GM12878 (cell line): ENCODE measurements around the gene NID1. TPM values are rescaled to one million over a fixed set of nuclear protein-coding genes. Genes with fewer than 3 reads are reported as not detected.

ENCODE experiments used
- ATAC-seq: fragments of 200-7000 bp; cut with Tn5 transposase; 3 replicates; pipeline ENCODE4 v1.9.1; 2020; ENCODE audit warnings: mild to moderate bottlenecking, moderate library complexity
- BruUV-seq: library from RNA; stranded (reverse); fragments of 400-500 nt; replicated peaks from 2 replicates; lab custom pipeline; 2021; lab: Mats Ljungman, UMichigan
- CTCF ChIA-PET: fragments of 300-600 bp; sonication (Branson Sonifier 250); formaldehyde crosslinking; extraction: SDS; loops from one replicate; lab custom pipeline; 2021; ENCODE audit warnings: inconsistent platforms; lab: Yijun Ruan, JAX
- POLR2A ChIA-PET: fragments of 350-600 bp; formaldehyde crosslinking; extraction: SDS; loops from one replicate; lab custom pipeline; 2021; ENCODE audit warnings: inconsistent platforms; lab: Charles Lee
- RAD21 ChIA-PET: fragments of 300-600 bp; sonication (Branson Sonifier 250); formaldehyde crosslinking; loops from one replicate; lab custom pipeline; 2023; ENCODE audit warnings: antibody characterized with exemption; ENCODE audit not compliant: unreplicated experiment; lab: Charles Lee
- SMC1A ChIA-PET: fragments of 300-600 bp; sonication (Branson Sonifier 250); formaldehyde crosslinking; loops from one replicate; lab custom pipeline; 2023; ENCODE audit not compliant: unreplicated experiment, uncharacterized antibody; lab: Charles Lee
- DNase-seq: peaks from one replicate; pipeline ENCODE4 v3.0.0-alpha.2; 2011; ENCODE audit warnings: low read depth, low spot score
- FAIRE-seq: peaks from 3 replicates; lab custom pipeline; 2011; peaks lifted over from hg19 to GRCh38; lab: Jason Lieb, UNC
- H2AFZ ChIP-seq: 2 replicates; pipeline ENCODE4 v1.6.0; 2011; ENCODE audit warnings: low read depth, low read length, control low read depth; ENCODE audit not compliant: control insufficient read depth
- H3K27ac ChIP-seq: 2 replicates; pipeline ENCODE4 v1.5.1; 2011; ENCODE audit warnings: control low read depth; ENCODE audit not compliant: control insufficient read depth, insufficient read depth
- H3K27me3 ChIP-seq, 2 experiments: replicated peaks in 1 of 2; 2 replicates each; pipeline versions ENCODE4 v1.6.0 to v1.6.1; 2011; ENCODE audit warnings: low read length in 1 of 2; ENCODE audit not compliant: control insufficient read depth in 2 of 2, insufficient read depth in 2 of 2
- H3K36me3 ChIP-seq, 2 experiments: 2 replicates each; pipeline ENCODE4 v1.5.1; 2011; ENCODE audit warnings: low read length in 1 of 2; ENCODE audit not compliant: control insufficient read depth in 2 of 2, insufficient read depth in 2 of 2
- H3K4me1 ChIP-seq: 2 replicates; pipeline ENCODE4 v1.6.1; 2011; ENCODE audit warnings: mild to moderate bottlenecking, low read length, moderate library complexity, mixed read lengths; ENCODE audit not compliant: control insufficient read depth, insufficient read depth
- H3K4me2 ChIP-seq: 2 replicates; pipeline ENCODE4 v1.6.0; 2011; ENCODE audit warnings: control low read depth; ENCODE audit not compliant: control insufficient read depth, insufficient read depth
- H3K4me3 ChIP-seq: fragments of 200-600 bp; sonication (generic); 2 replicates; pipeline ENCODE4 v1.5.1; 2016
- H3K79me2 ChIP-seq: 2 replicates; pipeline ENCODE4 v1.6.0; 2011; ENCODE audit warnings: low read length; ENCODE audit not compliant: control insufficient read depth, insufficient read depth
- H3K9ac ChIP-seq: 2 replicates; pipeline ENCODE4 v1.8.0; 2011; ENCODE audit warnings: low read length, control low read depth, mixed read lengths; ENCODE audit not compliant: control insufficient read depth, insufficient read depth
- H3K9me3 ChIP-seq: replicated peaks from 3 replicates; pipeline ENCODE4 v1.5.1; 2011; ENCODE audit warnings: mild to moderate bottlenecking, low read length; ENCODE audit not compliant: control insufficient read depth, insufficient read depth
- H4K20me1 ChIP-seq: 2 replicates; pipeline ENCODE4 v1.6.0; 2011; ENCODE audit not compliant: control insufficient read depth, insufficient read depth
- CUX1 ChIP-seq: IDR thresholded peaks from 2 replicates; pipeline ENCODE4 v1.6.1; 2012; ENCODE audit warnings: improper control_type of control experiment, low read depth, low read length; ENCODE audit not compliant: insufficient replicate concordance
- SKIL ChIP-seq: fragments of 450-650 bp; IDR thresholded peaks from 2 replicates; pipeline ENCODE4 v1.6.1; 2017; ENCODE audit warnings: mild to moderate bottlenecking, low read depth, inconsistent platforms; ENCODE audit not compliant: poor library complexity, severe bottlenecking
- SMAD1 ChIP-seq: fragments of 450-650 bp; IDR thresholded peaks from 2 replicates; pipeline ENCODE4 v1.6.1; 2018; ENCODE audit warnings: mild to moderate bottlenecking, low read depth; ENCODE audit not compliant: partially characterized antibody
- WGBS: methylation state at CpG from one replicate; pipeline ENCODE4 v1.1.6; 2016; ENCODE audit warnings: low lambda C conversion rate; ENCODE audit not compliant: insufficient replicate concordance, insufficient coverage; ENCODE audit errors: missing lambda C conversion rate; 5-methylcytosine and 5-hydroxymethylcytosine counted together
- in situ Hi-C: fragments of 300-500 bp; cut with MboI; formaldehyde crosslinking; loops from 9 replicates; pipeline ENCODE4 v1.14.3; 2018; ENCODE audit warnings: mixed read lengths
- intact Hi-C: fragments of 100-400 bp; cut with micrococcal nuclease; formaldehyde crosslinking; loops from one replicate; pipeline ENCODE4 v1.14.2; 2022; ENCODE audit not compliant: unreplicated experiment
- polyA plus RNA-seq, 11 experiments: library from polyadenylated mRNA; depleted of rRNA in 4 of 11; unstranded in 6 of 11; stranded (reverse) in 5 of 11; fragments of >200 nt; fragmentation: Nextera tagmentation in 4 of 11; fragmentation: Illumina TruSeq in 1 of 11; extraction: Ambion mirVana in 4 of 11; extraction: Trizol in 1 of 11; gene quantifications; 1 replicate in 1 of 11; 2 replicates in 10 of 11; pipeline versions ENCODE4 v1.2.1 to v1.2.3, GENCODE V29; 2011 to 2016; ENCODE audit warnings: inconsistent platforms in 2 of 11, missing spikeins in 2 of 11, low read depth in 1 of 11
- total RNA-seq, 4 experiments: library from RNA; depleted of rRNA in 3 of 4; stranded (reverse); fragments of >200 nt in 3 of 4; fragmentation: Illumina TruSeq in 1 of 4; extraction: Trizol in 1 of 4; gene quantifications; 2 replicates each; pipeline versions ENCODE4 v1.2.1 to v1.2.3, GENCODE V29; 2013 to 2021

The NID1 gene
- total and polyA plus RNA-seq, 10 of the 15 experiments (the other 5 are each of a cell fraction or from before 2014, with no cell fraction given), result 4.2 to 25.7 (median 11.3) TPM

GRCh38 chr1:236082526-236082925 is 17.6 kb upstream of the NID1 start (continued):
- TF ChIP-seq SKIL, result no peak
- TF ChIP-seq, all 136 proteins: peak for 0

- no peaks in the 10 kb centered on the region for H3K4me1 ChIP-seq
- ChIA-PET CTCF (interaction anchor here (1.0 to 1.3 kb wide), 2 partner anchors 39 to 109 kb away, joined by 3 to 5 read pairs; no protein-coding TSS in a partner anchor), SMC1A (no interaction called here), POLR2A (no interaction called here), RAD21 (no interaction called here)
- no peaks in the 10 kb centered on the region; the same call in 2 of the 3 replicates for H3K9me3 ChIP-seq
- DNase-seq, result no peak
- no peaks in the 10 kb centered on the region for H3K79me2 ChIP-seq
- no peak overlapping the region for H3K27ac ChIP-seq
- no peak overlapping the region for H2AFZ ChIP-seq
- in situ Hi-C loops (no loop called here), intact Hi-C loops (no loop called here)
- no peaks in the 10 kb centered on the region for H4K20me1 ChIP-seq
- no peak for TF ChIP-seq CUX1
- TF ChIP-seq SMAD1, result no peak
- no peak for ATAC-seq
- H3K9ac ChIP-seq, result no peak overlapping the region
- no TSS peak for BruUV-seq
- no peaks in the 10 kb centered on the region for H3K27me3 ChIP-seq
- 66% methylated on average over 10 of the region's 10 CpGs for WGBS
- no peak for FAIRE-seq
- H3K36me3 ChIP-seq, result no peaks in the 10 kb centered on the region
- no peak overlapping the region for H3K4me2 ChIP-seq
- H3K4me3 ChIP-seq, result no peak overlapping the region
Measured at GRCh38 chr1:236081546-236082227, 16.8 kb upstream of the NID1 start.
